Liver (tissue), 9 donors: Measurements from ENCODE around the gene THBS2. TPM values are rescaled to one million over a fixed set of nuclear protein-coding genes. Genes with fewer than 3 reads are reported as not detected.

Source experiments
- DNase-seq: peaks from one replicate; pipeline ENCODE4 v3.0.0-alpha.2; 2017; ENCODE audit warnings: low spot score
- H3K27ac ChIP-seq, 2 donors: one replicate each; pipeline ENCODE4 v1.7.0; 2013; ENCODE audit warnings: inconsistent platforms in 2 of 2, low read length in 2 of 2, control low read depth in 1 of 2, low read depth in 1 of 2, mild to moderate bottlenecking in 1 of 2
- H3K27me3 ChIP-seq, 4 donors: one replicate each; pipeline versions ENCODE4 v1.6.1 to v1.7.0; 2013; ENCODE audit warnings: low read length in 3 of 4, inconsistent platforms in 1 of 4, mild to moderate bottlenecking in 1 of 4, moderate library complexity in 1 of 4; ENCODE audit not compliant: control insufficient read depth in 4 of 4, insufficient read depth in 4 of 4
- H3K36me3 ChIP-seq, 4 donors: one replicate each; pipeline versions ENCODE4 v1.6.1 to v1.7.0; 2013; ENCODE audit warnings: low read length in 3 of 4, mild to moderate bottlenecking in 3 of 4, low read depth in 1 of 4, moderate library complexity in 1 of 4; ENCODE audit not compliant: control insufficient read depth in 4 of 4, insufficient read depth in 3 of 4
- H3K4me1 ChIP-seq, 4 donors: one replicate each; pipeline versions ENCODE4 v1.6.1 to v1.7.0; 2013; ENCODE audit warnings: low read length in 3 of 4, mild to moderate bottlenecking in 3 of 4, moderate library complexity in 1 of 4; ENCODE audit not compliant: control insufficient read depth in 4 of 4, insufficient read depth in 4 of 4
- H3K4me3 ChIP-seq, 3 donors: one replicate each; pipeline versions ENCODE4 v1.6.1 to v1.7.0; 2013; ENCODE audit warnings: low read length in 3 of 3, control low read depth in 1 of 3, low read depth in 1 of 3, mild to moderate bottlenecking in 1 of 3
- H3K9ac ChIP-seq, 2 donors: one replicate each; pipeline ENCODE4 v1.7.0; 2013; ENCODE audit warnings: low read length in 2 of 2, mild to moderate bottlenecking in 2 of 2, moderate library complexity in 2 of 2, control low read depth in 1 of 2, low read depth in 1 of 2
- H3K9me3 ChIP-seq, 4 donors: one replicate each; pipeline versions ENCODE4 v1.6.1 to v1.7.0; 2013; ENCODE audit warnings: low read length in 3 of 4; ENCODE audit not compliant: control insufficient read depth in 4 of 4
- ATF3 ChIP-seq: IDR thresholded peaks from 2 replicates; pipeline ENCODE4 v1.6.1; 2016; ENCODE audit warnings: antibody characterized with exemption
- CTCF ChIP-seq: fragments of 150-350 bp; IDR thresholded peaks from 2 replicates; pipeline ENCODE4 v1.5.1; 2017; ENCODE audit warnings: improper control_type of control experiment, low read depth, low read length; ENCODE audit not compliant: missing input control
- EGR1 ChIP-seq, 2 donors: IDR thresholded peaks; 2 replicates each; pipeline ENCODE4 v1.6.1; 2016 to 2018; ENCODE audit warnings: antibody characterized with exemption in 2 of 2, low read depth in 2 of 2
- FOXA1 ChIP-seq: IDR thresholded peaks from 2 replicates; pipeline ENCODE4 v1.6.1; 2016; ENCODE audit warnings: antibody characterized with exemption
- FOXA2 ChIP-seq: IDR thresholded peaks from 2 replicates; pipeline ENCODE4 v1.6.1; 2016; ENCODE audit warnings: antibody characterized with exemption
- GABPA ChIP-seq, 2 donors: IDR thresholded peaks in 1 of 2; conservative IDR thresholded peaks in 1 of 2; 2 replicates each; pipeline ENCODE4 v1.6.1; 2016; ENCODE audit warnings: antibody characterized with exemption in 2 of 2, mild to moderate bottlenecking in 1 of 2, moderate library complexity in 1 of 2
- HNF4A ChIP-seq, 2 donors: conservative IDR thresholded peaks; 2 replicates each; pipeline ENCODE4 v1.6.1; 2016; ENCODE audit warnings: antibody characterized with exemption in 2 of 2, mild to moderate bottlenecking in 2 of 2
- HNF4G ChIP-seq: IDR thresholded peaks from 2 replicates; pipeline ENCODE4 v1.6.1; 2016; ENCODE audit warnings: antibody characterized with exemption
- JUND ChIP-seq, 2 donors: IDR thresholded peaks; 2 replicates each; pipeline ENCODE4 v1.6.1; 2016; ENCODE audit warnings: antibody characterized with exemption in 2 of 2
- MAX ChIP-seq: IDR thresholded peaks from 2 replicates; pipeline ENCODE4 v1.6.1; 2016; ENCODE audit warnings: antibody characterized with exemption
- NR2F2 ChIP-seq: IDR thresholded peaks from 2 replicates; pipeline ENCODE4 v1.6.1; 2016; ENCODE audit warnings: antibody characterized with exemption
- RAD21 ChIP-seq, 2 donors: IDR thresholded peaks; 2 replicates each; pipeline ENCODE4 v1.6.1; 2016; ENCODE audit warnings: antibody characterized with exemption in 2 of 2, mild to moderate bottlenecking in 2 of 2
- REST ChIP-seq: IDR thresholded peaks from 2 replicates; pipeline ENCODE4 v1.6.1; 2016; ENCODE audit warnings: antibody characterized with exemption, mild to moderate bottlenecking
- RXRA ChIP-seq, 2 donors: IDR thresholded peaks; 2 replicates each; pipeline ENCODE4 v1.6.1; 2017 to 2018; ENCODE audit warnings: antibody characterized with exemption in 2 of 2, mild to moderate bottlenecking in 1 of 2
- SP1 ChIP-seq: IDR thresholded peaks from 2 replicates; pipeline ENCODE4 v1.6.1; 2018; ENCODE audit warnings: antibody characterized with exemption, mild to moderate bottlenecking
- TAF1 ChIP-seq: conservative IDR thresholded peaks from 2 replicates; pipeline ENCODE4 v1.6.1; 2016; ENCODE audit warnings: antibody characterized with exemption, mild to moderate bottlenecking
- YY1 ChIP-seq: IDR thresholded peaks from 2 replicates; pipeline ENCODE4 v1.6.1; 2016; ENCODE audit warnings: antibody characterized with exemption, mild to moderate bottlenecking
- ZBTB33 ChIP-seq: IDR thresholded peaks from 2 replicates; pipeline ENCODE4 v1.6.1; 2016; ENCODE audit warnings: antibody characterized with exemption
- WGBS: extraction: QIAGEN DNeasy Blood & Tissue Kit; methylation state at CpG from one replicate; pipeline ENCODE4 v1.1.7; 2013; 5-methylcytosine and 5-hydroxymethylcytosine counted together
- polyA plus RNA-seq, 2 donors: library from polyadenylated mRNA; stranded (reverse) in 1 of 2; unstranded in 1 of 2; fragments of 200-250 nt in 1 of 2; fragments of >200 nt in 1 of 2; fragmentation: Nextera tagmentation in 1 of 2; extraction: Ambion mirVana in 1 of 2; gene quantifications; one replicate each; pipeline versions ENCODE4 v1.2.1 to v1.2.3, GENCODE V29; 2013 to 2015
- total RNA-seq, 2 donors: library from RNA; depleted of rRNA; stranded (reverse); fragments of >200 nt; gene quantifications; one replicate each; pipeline ENCODE4 v1.2.3, GENCODE V29; 2014
- donor health status: healthy.
- donor health status: healthy.
- donor health status: healthy.
- donor health status: healthy.
- donor health status: healthy.

The THBS2 gene
- total and polyA plus RNA-seq, 4 donors: 0.35 to 7.6 (median 6.2) TPM

GRCh38 chr6:169171016-169171415 is 82.6 kb downstream of the THBS2 start:
- TF ChIP-seq MAX (no peak), RAD21 (IDR thresholded peaks at IDR 0.05) (no peak), ZBTB33 (no peak), SP1 (no peak), FOXA1 (no peak), NR2F2 (no peak), EGR1 (IDR thresholded peaks at IDR 0.05; ENCODE audit: low read depth in 2 of 2) (no peak), JUND (IDR thresholded peaks at IDR 0.05) (no peak), ATF3 (no peak), FOXA2 (no peak), HNF4G (no peak), REST (no peak), GABPA (IDR thresholded peaks at IDR 0.05 in 1 of 2, conservative IDR thresholded peaks at IDR 0.05 in 1 of 2) (no peak), RXRA (IDR thresholded peaks at IDR 0.05) (no peak), CTCF (no peak), HNF4A (conservative IDR thresholded peaks at IDR 0.05) (no peak), TAF1 (no peak), YY1 (no peak)
- 89% methylated on average over 16 of the region's 16 CpGs for WGBS

More at GRCh38 chr6:169171016-169171415, 82.6 kb downstream of the THBS2 start:
- no peak for DNase-seq
- no peak overlapping the region for H3K4me3 ChIP-seq
- no peak overlapping the region for H3K27ac ChIP-seq
- H3K27me3 ChIP-seq: no peaks in the 10 kb centered on the region
- H3K9ac ChIP-seq: no peak overlapping the region
- H3K9me3 ChIP-seq: no peaks in the 10 kb centered on the region
- no peaks in the 10 kb centered on the region for H3K36me3 ChIP-seq
- no peaks in the 10 kb centered on the region for H3K4me1 ChIP-seq
